WTC11 (cell line): Measurements from ENCODE around the gene PTPMT1. TPM values are rescaled to one million over a fixed set of nuclear protein-coding genes. Genes with fewer than 3 reads are reported as not detected.
A peak's percentile ranks its signal among the peaks of the same experiment; 100 is the strongest.

ENCODE experiments used
- ATAC-seq: fragments of 200-7000 bp; cut with Tn5 transposase; 2 replicates; pipeline ENCODE4 v1.10.0; 2021; ENCODE audit warnings: mild to moderate bottlenecking, moderate library complexity
- CTCF ChIA-PET: fragments of 300-600 bp; sonication (Branson Sonifier 250); formaldehyde crosslinking; loops from one replicate; lab custom pipeline; 2021; ENCODE audit warnings: antibody characterized with exemption; lab: Charles Lee
- POLR2A ChIA-PET: fragments of 350-600 bp; sonication (Branson Sonifier 250); formaldehyde crosslinking; loops from one replicate; lab custom pipeline; 2021; ENCODE audit warnings: antibody characterized with exemption; lab: Charles Lee
- DNase-seq: peaks from one replicate; pipeline ENCODE4 v3.0.0; 2021; ENCODE audit warnings: low spot score
- H3K27ac Mint-ChIP-seq: 2 replicates; pipeline ENCODE4 v1.8.0; 2021; ENCODE audit warnings: mixed read lengths
- H3K27me3 Mint-ChIP-seq: 2 replicates; pipeline ENCODE4 v1.8.0; 2021; ENCODE audit warnings: low read depth, mild to moderate bottlenecking, moderate library complexity, mixed read lengths
- H3K36me3 Mint-ChIP-seq: 2 replicates; pipeline ENCODE4 v1.8.0; 2021; ENCODE audit warnings: mixed read lengths
- H3K4me1 Mint-ChIP-seq: 2 replicates; pipeline ENCODE4 v1.8.0; 2022; ENCODE audit warnings: mixed read lengths
- H3K4me3 Mint-ChIP-seq: 2 replicates; pipeline ENCODE4 v1.8.0; 2021; ENCODE audit warnings: mild to moderate bottlenecking, moderate library complexity, mixed read lengths
- H3K9me3 Mint-ChIP-seq: 2 replicates; pipeline ENCODE4 v1.8.0; 2021; ENCODE audit warnings: mixed read lengths
- ARID4B ChIP-seq: sonication (generic); formaldehyde crosslinking; IDR thresholded peaks from 2 replicates; pipeline ENCODE4 v1.8.0; 2023; ENCODE audit warnings: missing genetic modification reagents, mild to moderate bottlenecking, borderline replicate concordance
- ATF1 ChIP-seq: sonication (generic); formaldehyde crosslinking; IDR thresholded peaks from 2 replicates; pipeline ENCODE4 v1.8.1; 2023; ENCODE audit warnings: mild to moderate bottlenecking, moderate library complexity, missing genetic modification reagents
- ATF2 ChIP-seq: sonication (generic); formaldehyde crosslinking; IDR thresholded peaks from 2 replicates; pipeline ENCODE4 v1.8.1; 2022; ENCODE audit warnings: low read depth, missing genetic modification reagents, borderline replicate concordance
- ATF3 ChIP-seq: sonication (generic); formaldehyde crosslinking; conservative IDR thresholded peaks from 2 replicates; pipeline ENCODE4 v1.8.1; 2022; ENCODE audit warnings: mild to moderate bottlenecking, missing genetic modification reagents
- ATF6 ChIP-seq: sonication (generic); formaldehyde crosslinking; IDR thresholded peaks from 2 replicates; pipeline ENCODE4 v1.8.1; 2023; ENCODE audit warnings: mild to moderate bottlenecking, missing genetic modification reagents
- CBFB ChIP-seq: sonication (generic); formaldehyde crosslinking; IDR thresholded peaks from 2 replicates; pipeline ENCODE4 v1.8.1; 2022; ENCODE audit warnings: mild to moderate bottlenecking, low read depth, missing genetic modification reagents
- CREB1 ChIP-seq: sonication (generic); formaldehyde crosslinking; IDR thresholded peaks from 2 replicates; pipeline ENCODE4 v1.8.0; 2023; ENCODE audit warnings: mild to moderate bottlenecking, missing genetic modification reagents
- FOXJ3 ChIP-seq: sonication (generic); formaldehyde crosslinking; IDR thresholded peaks from 2 replicates; pipeline ENCODE4 v1.9.0; 2021; ENCODE audit warnings: missing genetic modification reagents, mild to moderate bottlenecking, borderline replicate concordance
- GABPB1 ChIP-seq: sonication (generic); formaldehyde crosslinking; IDR thresholded peaks from 2 replicates; pipeline ENCODE4 v1.8.1; 2023; ENCODE audit warnings: mild to moderate bottlenecking, missing genetic modification reagents
- GRHL2 ChIP-seq: fragments of 250-450 bp; sonication (Bioruptor Pico); IDR thresholded peaks from 2 replicates; pipeline ENCODE4 v1.8.0; 2022; ENCODE audit warnings: mild to moderate bottlenecking, moderate library complexity; ENCODE audit not compliant: insufficient replicate concordance, severe bottlenecking
- HMGXB4 ChIP-seq: sonication (generic); formaldehyde crosslinking; IDR thresholded peaks from 2 replicates; pipeline ENCODE4 v1.8.1; 2023; ENCODE audit warnings: mild to moderate bottlenecking, moderate library complexity, missing genetic modification reagents
- JAZF1 ChIP-seq: fragments of 250-450 bp; sonication (Bioruptor Pico); IDR thresholded peaks from 2 replicates; pipeline ENCODE4 v1.9.0; 2021; ENCODE audit warnings: moderate library complexity, mild to moderate bottlenecking, inconsistent platforms
- JUN ChIP-seq: sonication (generic); formaldehyde crosslinking; IDR thresholded peaks from 2 replicates; pipeline ENCODE4 v1.8.0; 2023; ENCODE audit warnings: mild to moderate bottlenecking, missing genetic modification reagents
- KAT7 ChIP-seq: sonication (generic); formaldehyde crosslinking; IDR thresholded peaks from 2 replicates; pipeline ENCODE4 v1.8.1; 2023; ENCODE audit warnings: missing genetic modification reagents, mild to moderate bottlenecking, borderline replicate concordance
- NFATC4 ChIP-seq: fragments of 250-450 bp; sonication (Bioruptor Pico); IDR thresholded peaks from 2 replicates; pipeline ENCODE4 v1.9.0; 2021; ENCODE audit warnings: mild to moderate bottlenecking
- NR1H2 ChIP-seq: sonication (generic); formaldehyde crosslinking; IDR thresholded peaks from 2 replicates; pipeline ENCODE4 v1.9.0; 2021; ENCODE audit warnings: mild to moderate bottlenecking, moderate library complexity, missing genetic modification reagents
- NR2C2 ChIP-seq: sonication (generic); formaldehyde crosslinking; IDR thresholded peaks from 2 replicates; pipeline ENCODE4 v1.8.0; 2022; ENCODE audit warnings: mild to moderate bottlenecking, missing genetic modification reagents
- OVOL2 ChIP-seq: fragments of 250-450 bp; sonication (Bioruptor Pico); IDR thresholded peaks from 2 replicates; pipeline ENCODE4 v1.9.0; 2021; ENCODE audit warnings: mild to moderate bottlenecking, borderline replicate concordance
- TEAD4 ChIP-seq: sonication (generic); formaldehyde crosslinking; IDR thresholded peaks from 2 replicates; pipeline ENCODE4 v1.8.0; 2022; ENCODE audit warnings: mild to moderate bottlenecking, missing genetic modification reagents
- USF2 ChIP-seq: sonication (generic); formaldehyde crosslinking; IDR thresholded peaks from 2 replicates; pipeline ENCODE4 v1.8.1; 2023; ENCODE audit warnings: mild to moderate bottlenecking, missing genetic modification reagents, moderate library complexity
- ZBTB21 ChIP-seq: sonication (generic); formaldehyde crosslinking; IDR thresholded peaks from 2 replicates; pipeline ENCODE4 v1.8.1; 2023; ENCODE audit warnings: mild to moderate bottlenecking, missing genetic modification reagents, borderline replicate concordance
- ZNF138 ChIP-seq: sonication (generic); formaldehyde crosslinking; conservative IDR thresholded peaks from 2 replicates; pipeline ENCODE4 v1.8.1; 2022; ENCODE audit warnings: mild to moderate bottlenecking, moderate library complexity, missing genetic modification reagents
- ZNF219 ChIP-seq: sonication (generic); formaldehyde crosslinking; IDR thresholded peaks from 2 replicates; pipeline ENCODE4 v1.8.0; 2023; ENCODE audit warnings: missing genetic modification reagents, mild to moderate bottlenecking, borderline replicate concordance
- ZNF263 ChIP-seq: sonication (generic); formaldehyde crosslinking; IDR thresholded peaks from 2 replicates; pipeline ENCODE4 v1.8.1; 2022; ENCODE audit warnings: low read depth, mild to moderate bottlenecking, moderate library complexity, missing genetic modification reagents
- total RNA-seq: library from RNA; stranded (reverse); gene quantifications from 3 replicates; pipeline ENCODE4 v1.2.3, GENCODE V29; 2021

PTPMT1 gene
- total RNA-seq, 1 experiment from 2014 or later = 49.5 TPM

GRCh38 chr11:47539681-47540039, 25.7 kb upstream of the PTPMT1 start:
- no peak for TF ChIP-seq KAT7 (CRISPR knock-in tag)
- TF ChIP-seq OVOL2 (CRISPR knock-in tag) = no peak
- TF ChIP-seq GRHL2 (CRISPR knock-in tag) = no peak
- TF ChIP-seq ATF1 (CRISPR knock-in tag) = no peak
- no peak for TF ChIP-seq ATF3
- no peak for TF ChIP-seq CREB1 (CRISPR knock-in tag)
- TF ChIP-seq USF2 (CRISPR knock-in tag) = no peak
- TF ChIP-seq ATF2 (CRISPR knock-in tag) = no peak
- no peak for TF ChIP-seq ZNF219 (CRISPR knock-in tag)
- no peak for TF ChIP-seq JUN (CRISPR knock-in tag)
- no peak for TF ChIP-seq NFATC4 (CRISPR knock-in tag)
- no peak for TF ChIP-seq FOXJ3 (CRISPR knock-in tag)
- Mint-ChIP-seq H3K27ac (peak overlapping the region; percentile 94), H3K9me3 (no peaks in the 10 kb centered on the region), H3K36me3 (peaks cover 3% of the 10 kb centered on the region; the same call in 1 of the 2 replicates), H3K4me3 (peak overlapping the region; percentile 2; the same call in 1 of the 2 replicates), H3K27me3 (no peaks in the 10 kb centered on the region), H3K4me1 (peaks cover 39% of the 10 kb centered on the region)
- DNase-seq = no peak
- ChIA-PET CTCF (no interaction called here), POLR2A (interaction anchor here (1.4 kb wide), 1 partner anchor 14 kb away, joined by 5 read pairs; the partner anchor contains the start of gene CELF1)
- ATAC-seq = no peak

- no peaks in the 10 kb centered on the region for H3K9me3 Mint-ChIP-seq
- DNase-seq (no peak), ATAC-seq (no peak)
- no peak overlapping the region for H3K4me3 Mint-ChIP-seq
- H3K27ac Mint-ChIP-seq = peak overlapping the region; percentile 61
- peaks cover 2% of the 10 kb centered on the region; the same call in 1 of the 2 replicates for H3K36me3 Mint-ChIP-seq
- H3K4me1 Mint-ChIP-seq = peaks cover 35% of the 10 kb centered on the region
- CTCF ChIA-PET = interaction anchor here (1.1 to 1.3 kb wide), 2 partner anchors 11 to 12 kb away, joined by 3 read pairs; no protein-coding TSS in a partner anchor
- POLR2A ChIA-PET = no interaction called here
- H3K27me3 Mint-ChIP-seq = no peaks in the 10 kb centered on the region
- no peak for TF ChIP-seq NR1H2
- TF ChIP-seq CBFB = no peak
- no peak for TF ChIP-seq ARID4B (CRISPR knock-in tag)
- TF ChIP-seq KAT7 (CRISPR knock-in tag) = no peak
- no peak for TF ChIP-seq ZNF263
- no peak for TF ChIP-seq ATF6 (CRISPR knock-in tag)
- no peak for TF ChIP-seq NR2C2 (CRISPR knock-in tag)
- TF ChIP-seq ZNF138 = no peak
- TF ChIP-seq ZNF219 (CRISPR knock-in tag) = no peak
- no peak for TF ChIP-seq ZBTB21 (CRISPR knock-in tag)
- TF ChIP-seq HMGXB4 (CRISPR knock-in tag) = no peak
- no peak for TF ChIP-seq TEAD4 (CRISPR knock-in tag)
- no peak for TF ChIP-seq JAZF1 (CRISPR knock-in tag)
- no peak for TF ChIP-seq GABPB1 (CRISPR knock-in tag)
These were observed 24.3 kb upstream of the PTPMT1 start for GRCh38 chr11:47541070-47541469.
